DMS53 treated with DMSO at 0.1 percent for 48 hours (cell line): ENCODE measurements around the gene SUSD1.

Source experiments
- DNase-seq: peaks from one replicate; lab custom pipeline; 2025; ENCODE audit not compliant: unreplicated experiment; lab: John Stamatoyannopoulos, UW

The SUSD1 gene

GRCh38 chr9:112020680-112021596, 154.2 kb downstream of the SUSD1 start:
- DNase-seq = no peak

- no peak for DNase-seq
Observed at GRCh38 chr9:112017878-112018277, 157.2 kb downstream of the SUSD1 start.

- DNase-seq = no peak
Observed at GRCh38 chr9:112015736-112016135, 159.4 kb downstream of the SUSD1 start.

DNA sequence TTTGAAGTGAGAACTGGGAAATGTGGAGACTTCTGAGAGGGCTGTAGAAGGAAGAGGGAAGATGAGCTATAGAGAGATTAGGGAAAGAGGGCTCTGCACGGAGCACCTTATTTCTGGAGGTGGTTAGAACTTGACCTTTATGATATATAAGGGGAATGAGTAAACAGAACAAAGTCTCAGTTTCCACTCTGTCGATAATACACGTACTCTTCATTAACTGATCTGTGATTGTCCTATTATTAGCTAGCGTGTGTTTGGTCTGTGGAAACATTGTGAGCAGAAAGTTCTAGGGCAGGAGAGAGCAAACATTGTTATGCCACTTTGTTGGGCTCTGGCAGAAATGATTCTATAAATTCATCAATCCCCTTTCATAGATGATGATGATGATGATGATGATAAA, 159.9 kb downstream of the SUSD1 start:
- DNase-seq = no peak

- no peak for DNase-seq
Observed at GRCh38 chr9:112013266-112013665, 161.8 kb downstream of the SUSD1 start.

DNA sequence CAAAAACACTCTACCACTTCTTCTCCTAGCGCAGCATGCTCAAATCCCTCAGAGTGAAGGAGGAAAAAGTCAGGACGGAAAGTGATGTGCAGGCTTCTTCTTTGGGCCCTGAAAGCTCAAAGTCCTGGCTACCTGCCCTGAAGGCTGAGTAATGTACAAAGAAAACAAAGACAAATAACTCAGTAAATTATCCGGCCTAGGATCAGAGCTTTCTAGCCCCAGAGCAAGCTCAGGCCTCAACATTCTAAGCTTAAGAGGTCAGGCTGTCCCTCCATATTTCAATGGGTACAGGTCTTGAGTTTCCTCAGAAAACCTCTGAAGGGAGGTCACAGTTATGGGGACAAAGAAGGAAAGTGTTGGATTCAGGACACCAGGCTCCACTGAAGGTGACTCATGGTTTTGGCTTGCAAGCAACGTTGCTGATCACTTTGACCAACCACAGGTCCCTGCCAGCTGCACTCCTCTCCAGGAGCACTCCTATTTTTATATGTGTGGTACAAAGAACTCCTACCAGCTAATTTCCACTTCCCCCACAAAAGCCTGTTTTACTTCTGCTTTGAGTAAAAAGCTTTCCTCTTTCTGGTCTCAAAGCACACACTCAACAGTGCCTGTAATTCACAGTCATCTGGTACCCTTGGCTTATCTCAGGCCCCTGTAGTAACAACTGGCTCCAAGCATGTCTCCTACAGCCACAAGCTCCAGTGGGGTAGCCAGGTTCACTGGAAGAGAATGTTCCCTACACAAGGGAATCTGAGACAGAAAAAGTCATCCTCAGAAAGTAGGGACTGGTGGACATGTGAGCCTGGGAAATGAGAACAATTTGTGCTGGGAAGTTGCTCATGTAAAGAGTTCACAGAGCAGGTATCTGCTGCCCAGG, 162.8 kb downstream of the SUSD1 start:
- DNase-seq = peak; percentile 16

DNA sequence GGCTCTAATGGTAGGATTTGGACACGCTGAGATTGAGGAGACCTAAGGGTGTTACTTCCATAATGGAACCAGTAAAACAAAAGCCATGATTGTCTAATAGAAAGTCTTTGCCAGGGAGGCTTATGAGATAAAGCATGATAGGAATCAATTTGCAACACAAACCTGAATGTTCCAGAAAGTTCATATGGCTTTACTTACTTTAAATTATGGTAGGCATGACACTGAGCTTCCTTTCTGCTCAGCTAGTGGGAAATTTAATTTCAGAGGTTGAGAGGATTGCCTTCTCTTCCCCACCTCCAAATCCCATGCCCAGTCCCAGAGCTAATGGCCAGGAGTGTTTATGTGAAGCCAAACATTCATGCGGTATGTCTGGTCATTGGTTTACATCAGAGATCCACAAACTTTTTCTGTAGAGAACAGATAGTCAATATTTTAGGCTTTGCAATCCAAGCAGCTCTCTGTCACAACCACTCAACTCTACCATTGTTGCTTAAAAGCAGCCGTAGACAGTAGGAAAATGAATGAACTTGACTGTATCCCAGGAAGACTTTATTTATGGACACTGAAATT, 164.0 kb downstream of the SUSD1 start:
- no peak for DNase-seq

DNA sequence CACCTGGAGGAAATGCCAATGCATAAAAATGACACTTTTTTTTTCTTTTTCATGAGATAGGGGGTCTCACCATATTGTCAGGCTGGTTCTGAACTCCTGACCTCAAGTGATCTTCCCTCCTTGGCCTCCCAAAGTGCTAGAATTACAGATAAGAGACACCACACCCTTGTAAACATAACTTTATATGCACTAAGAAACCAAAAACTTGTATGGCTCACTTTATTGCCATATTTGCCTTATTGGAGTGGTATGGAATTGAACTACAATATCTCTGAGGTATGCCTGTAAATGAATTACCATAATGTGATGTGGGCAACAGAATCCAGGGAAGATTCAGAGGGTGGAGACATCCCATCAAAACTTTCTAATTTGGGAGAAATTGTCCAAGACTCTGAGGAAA, 164.6 kb downstream of the SUSD1 start:
- DNase-seq = no peak

DNA sequence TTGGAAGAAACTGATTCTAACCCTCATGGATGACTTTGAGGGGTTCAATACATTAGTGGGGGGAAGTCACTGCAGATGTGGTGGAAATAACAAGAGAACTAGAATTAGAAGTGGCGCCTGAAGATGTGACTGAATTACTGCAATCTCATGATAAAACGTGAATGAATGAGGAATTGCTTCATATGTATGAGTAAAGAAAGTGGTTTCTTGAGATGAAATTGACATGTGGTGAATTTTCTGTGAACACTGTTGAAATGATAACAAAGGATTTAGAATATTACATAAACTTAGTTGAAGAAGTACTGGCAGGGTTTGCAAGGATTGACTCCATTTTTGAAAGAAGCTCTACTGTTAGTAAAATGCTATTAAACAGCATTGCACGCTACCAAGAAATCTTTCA, 165.4 kb downstream of the SUSD1 start:
- DNase-seq = no peak

- no peak for DNase-seq
Observed at GRCh38 chr9:112007575-112008240, 167.4 kb downstream of the SUSD1 start.

GRCh38 chr9:112006361-112007020, 168.6 kb downstream of the SUSD1 start:
- no peak for DNase-seq

- no peak for DNase-seq
Observed at GRCh38 chr9:112005939-112006338, 169.2 kb downstream of the SUSD1 start.

- no peak for DNase-seq
Observed at GRCh38 chr9:112003538-112003937, 171.6 kb downstream of the SUSD1 start.

- DNase-seq = no peak
Observed at GRCh38 chr9:112002847-112003457, 172.1 kb downstream of the SUSD1 start.

GRCh38 chr9:112002131-112002846, 172.8 kb downstream of the SUSD1 start:
- no peak for DNase-seq

GRCh38 chr9:112000743-112001142, 174.4 kb downstream of the SUSD1 start:
- no peak for DNase-seq

DNA sequence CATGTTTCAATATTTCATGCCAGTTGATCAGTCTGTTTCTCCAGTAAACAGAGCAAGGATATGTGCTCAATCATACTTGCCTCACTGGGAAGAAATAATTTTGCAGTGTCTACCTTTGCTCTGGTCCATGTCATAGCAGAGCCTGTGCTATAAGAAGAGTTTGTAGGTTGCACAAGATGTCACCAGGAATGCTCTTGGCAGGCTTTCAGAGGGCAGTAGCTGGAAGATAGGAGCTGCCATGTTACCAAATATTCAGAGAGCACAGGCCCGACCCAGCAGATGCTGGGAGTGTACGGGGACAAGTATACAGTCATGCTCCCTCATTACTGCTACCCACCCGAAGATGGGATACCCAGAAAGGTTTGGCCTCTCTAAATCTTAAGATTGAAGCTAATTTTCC, 175.8 kb downstream of the SUSD1 start:
- DNase-seq = no peak

GRCh38 chr9:111997831-111998230, 177.3 kb downstream of the SUSD1 start:
- DNase-seq = no peak

DNA sequence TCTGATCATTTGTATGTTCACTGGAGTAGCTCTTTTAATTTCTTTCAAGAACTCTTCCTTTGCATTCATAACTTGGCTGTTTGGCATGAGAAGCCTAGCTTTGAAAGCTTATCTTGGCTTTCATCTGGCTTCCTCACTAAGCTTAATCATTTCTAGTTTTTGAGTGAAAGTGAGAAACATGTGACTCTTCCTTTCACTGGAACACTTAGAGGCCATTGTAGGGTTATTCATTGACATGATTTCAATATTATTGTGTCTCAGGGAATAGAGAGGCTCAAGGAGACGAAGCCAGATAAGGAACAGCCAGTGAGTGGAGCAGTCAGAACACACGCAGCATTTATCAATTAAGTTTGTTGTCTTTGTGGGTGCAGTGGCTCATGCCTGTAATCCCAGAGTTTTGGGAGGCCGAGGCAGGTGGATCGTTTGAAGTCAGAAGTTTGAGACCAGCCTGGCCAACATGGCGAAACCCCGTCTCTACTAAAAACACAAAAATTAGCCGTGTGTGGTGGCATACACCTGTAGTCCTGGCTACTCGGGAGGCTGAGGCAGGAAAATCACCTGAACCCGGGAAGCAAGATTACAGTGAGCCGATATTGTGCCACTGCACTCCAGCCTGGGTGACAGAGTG, 180.2 kb downstream of the SUSD1 start:
- no peak for DNase-seq
